ENCODE data around the gene TPCN2.

TPCN2 gene

GRCh38 chr11:69152733-69153421 is 104.1 kb downstream of the TPCN2 start:
- DNase-seq (ENCODE audit: low spot score): no peak

- no peak for DNase-seq (ENCODE audit: low spot score)
Measured at GRCh38 chr11:69153661-69154060, 104.9 kb downstream of the TPCN2 start.

- no peak for DNase-seq (ENCODE audit: low spot score)
Measured at GRCh38 chr11:69154211-69154913, 105.6 kb downstream of the TPCN2 start.

DNA sequence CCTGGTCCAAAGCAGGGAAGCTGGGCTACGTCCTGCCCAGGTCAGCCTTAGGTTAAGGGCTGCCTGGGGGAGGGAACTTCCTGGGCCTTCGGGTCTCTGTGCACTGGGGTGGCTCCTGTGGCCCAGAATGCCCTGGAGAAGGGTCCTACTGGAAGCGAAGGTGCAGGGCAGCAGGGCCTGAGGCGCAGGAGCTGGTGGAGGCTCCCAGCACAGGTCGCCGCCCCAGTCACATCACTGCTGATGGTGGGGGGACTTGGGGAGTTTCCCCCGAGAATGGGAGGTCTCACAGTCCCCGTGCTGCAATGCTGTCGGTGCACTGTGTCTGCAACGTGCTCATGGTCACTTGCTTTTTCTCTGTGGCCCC is 106.2 kb downstream of the TPCN2 start:
- DNase-seq (ENCODE audit: low spot score): no peak

GRCh38 chr11:69155302-69156234 is 106.8 kb downstream of the TPCN2 start, which contains the start of gene SMIM38:
TSS of gene SMIM38 (plus strand) at chr11:69155935. CDS start at chr11:69157847, 1,912 bp downstream.
- DNase-seq (ENCODE audit: low spot score): no peak

DNA sequence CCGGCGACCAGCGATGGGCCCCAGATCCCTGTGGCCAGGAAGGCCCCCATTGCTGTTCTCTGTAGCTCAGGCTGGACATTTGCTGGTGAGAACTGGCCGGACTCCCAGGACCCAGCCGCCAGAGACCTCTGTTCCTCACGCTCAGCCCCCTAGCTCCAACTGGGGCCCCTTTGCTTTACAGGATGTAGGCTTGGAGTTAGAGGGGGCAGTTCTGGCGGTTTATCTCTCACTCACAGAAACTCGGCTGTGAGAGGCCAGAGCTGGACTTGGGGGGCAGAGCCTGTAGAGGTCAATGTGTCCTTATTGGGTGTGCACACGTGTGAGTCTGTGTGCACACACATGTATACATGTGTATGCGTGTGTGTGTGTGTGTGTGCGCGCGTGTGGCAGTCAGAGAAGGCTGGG is 107.5 kb downstream of the TPCN2 start:
- DNase-seq (ENCODE audit: low spot score): no peak

GRCh38 chr11:69156673-69157155 is 108.0 kb downstream of the TPCN2 start:
- DNase-seq (ENCODE audit: low spot score): no peak

DNA sequence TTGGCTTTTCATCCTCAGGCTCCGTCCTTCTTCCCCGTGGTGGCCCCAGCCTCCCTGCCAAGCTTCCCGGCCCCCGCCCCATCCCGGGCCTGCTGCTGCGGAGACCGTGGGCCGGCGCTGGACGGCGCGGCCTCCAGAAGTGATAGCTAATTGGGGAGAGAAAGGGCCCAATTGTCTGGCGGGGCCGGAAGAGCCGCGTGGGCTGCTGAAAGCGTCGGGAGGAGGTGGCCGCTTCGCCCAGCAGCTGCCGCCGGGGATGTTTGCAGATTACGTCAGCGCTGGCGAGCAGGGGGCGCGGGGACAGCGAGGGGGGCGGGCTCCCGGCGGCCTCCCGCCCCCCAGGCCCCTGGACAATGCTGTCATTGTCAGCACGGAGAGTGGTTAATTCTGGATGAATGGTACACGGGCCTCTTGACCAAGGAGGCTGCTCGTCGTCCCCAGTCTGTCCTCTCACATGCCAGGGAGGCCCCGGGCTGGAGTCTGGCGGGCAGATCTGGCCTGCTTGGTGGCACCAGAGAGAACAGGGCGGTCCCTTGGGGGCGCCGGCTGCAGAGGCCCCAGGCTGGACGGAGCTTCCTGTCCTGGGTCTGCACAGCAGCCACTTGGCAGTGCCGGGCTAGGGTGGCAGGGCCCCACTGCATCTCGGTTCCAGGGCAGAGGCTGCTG is 108.6 kb downstream of the TPCN2 start:
- DNase-seq (ENCODE audit: low spot score): no peak

DNA sequence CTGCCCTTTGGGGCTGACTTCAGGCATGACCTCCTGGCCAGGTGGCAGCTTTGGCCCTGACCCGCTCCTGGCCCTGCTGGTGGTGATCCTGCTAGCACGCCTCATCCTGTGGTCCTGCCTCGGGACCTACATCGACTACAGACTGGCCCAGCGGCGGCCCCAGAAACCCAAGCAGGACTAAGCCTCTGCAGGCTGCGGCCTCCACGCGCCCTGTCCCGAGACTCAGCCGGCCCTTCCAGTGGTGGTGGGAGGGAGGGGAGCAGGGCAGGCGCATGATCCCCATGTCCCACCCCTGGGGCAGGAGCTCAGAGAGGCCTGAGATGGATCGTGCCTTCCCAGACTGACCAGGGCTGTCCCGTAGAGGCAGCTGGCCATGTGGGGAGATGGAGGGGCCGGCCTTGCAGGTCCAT is 109.1 kb downstream of the TPCN2 start:
- no peak for DNase-seq (ENCODE audit: low spot score)

DNA sequence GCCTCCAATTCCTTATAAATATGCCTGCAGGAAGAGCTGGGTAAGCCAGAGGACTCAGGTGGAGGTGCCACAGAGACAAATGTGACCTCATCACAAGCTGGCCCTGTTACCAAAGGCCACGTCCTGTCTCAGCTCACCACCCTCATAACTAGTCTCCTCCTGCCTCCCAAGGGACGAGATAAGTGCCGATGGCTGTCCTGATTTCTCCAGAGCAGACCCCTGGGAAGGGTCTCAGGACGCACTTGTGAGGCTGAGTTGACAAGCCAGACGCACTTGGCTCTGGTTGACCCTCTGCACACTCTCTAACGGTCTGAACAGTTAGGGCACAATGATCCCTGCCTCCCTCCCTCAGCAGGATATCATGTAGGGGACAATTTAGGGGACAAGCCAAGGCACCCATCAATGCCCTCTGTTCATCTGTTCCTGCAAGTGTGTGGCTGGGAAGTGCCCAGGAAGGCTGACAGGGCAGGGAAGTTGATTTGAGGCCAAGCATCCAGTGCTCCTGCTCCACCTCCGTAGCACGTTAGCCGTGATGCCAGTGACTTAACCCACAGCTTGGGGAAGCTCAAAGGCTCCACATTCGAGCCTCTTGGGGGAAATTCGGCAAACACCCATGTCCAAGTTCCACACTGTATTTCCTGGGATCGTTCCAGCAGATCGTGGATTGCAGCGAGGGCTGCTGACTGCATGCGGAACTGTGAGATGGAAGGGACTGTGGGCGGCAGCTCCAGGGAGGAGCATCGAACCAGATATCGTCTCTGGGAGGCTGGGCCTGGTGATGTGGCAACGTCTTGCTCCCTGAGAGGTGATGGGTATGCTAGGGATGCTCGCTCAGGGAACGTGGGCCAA is 109.8 kb downstream of the TPCN2 start:
- no peak for DNase-seq (ENCODE audit: low spot score)

GRCh38 chr11:69159150-69159852 is 110.6 kb downstream of the TPCN2 start:
- DNase-seq (ENCODE audit: low spot score): no peak

DNA sequence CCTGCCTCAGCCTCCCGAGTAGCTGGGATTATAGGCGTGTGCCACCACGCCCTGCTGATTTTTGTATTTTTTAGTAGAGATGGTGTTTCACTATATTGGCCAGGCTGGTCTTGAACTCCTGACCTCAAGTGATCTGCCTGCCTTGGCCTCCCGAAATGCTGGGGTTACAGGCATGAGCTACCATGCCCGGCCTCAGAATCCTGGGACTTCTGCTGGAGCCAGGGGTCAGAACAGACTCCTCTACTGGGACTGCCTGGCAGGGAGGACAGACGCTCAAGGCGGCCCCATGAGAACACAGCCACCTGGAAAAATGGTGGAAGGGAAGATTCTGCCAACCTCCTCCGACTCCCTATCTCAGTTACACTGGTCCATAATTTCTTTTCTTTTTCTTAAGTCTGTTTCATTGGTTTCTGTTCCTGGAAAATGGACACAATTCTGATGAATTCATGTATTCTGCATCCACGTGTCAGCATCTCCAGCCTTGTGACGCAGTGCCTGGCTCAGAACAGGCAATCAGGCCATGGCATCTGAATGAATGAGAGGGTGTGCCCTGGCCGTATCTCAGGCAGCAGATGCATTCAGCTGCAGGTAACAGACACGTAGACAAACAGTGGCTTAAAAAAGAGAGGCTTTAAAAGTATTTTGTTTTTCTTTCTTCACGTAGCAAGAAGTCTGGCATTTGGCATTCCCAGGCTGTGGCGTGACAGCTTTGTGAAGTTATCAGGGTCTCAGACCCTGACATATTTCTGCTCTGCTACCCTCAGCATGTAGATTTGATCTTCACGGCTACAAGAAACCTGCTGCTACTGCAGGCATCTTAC is 111.8 kb downstream of the TPCN2 start:
- DNase-seq (ENCODE audit: low spot score): no peak

DNA sequence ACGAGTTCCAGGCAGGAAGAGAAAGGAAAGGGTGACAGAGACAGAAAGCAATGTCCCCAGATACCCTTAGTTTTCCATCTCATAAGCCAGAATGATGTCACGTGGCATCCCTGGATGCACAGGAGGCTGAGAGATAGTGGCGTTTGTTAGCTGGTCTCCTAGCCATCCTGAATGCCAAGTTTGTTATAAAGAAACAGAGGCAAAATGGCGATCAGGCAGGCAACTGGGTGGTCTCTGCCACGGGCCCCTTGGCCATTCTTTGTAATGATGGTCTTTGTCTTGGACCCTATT is 112.3 kb downstream of the TPCN2 start:
- DNase-seq (ENCODE audit: low spot score): no peak

- no peak for DNase-seq (ENCODE audit: low spot score)
Measured at GRCh38 chr11:69162505-69162904, 113.8 kb downstream of the TPCN2 start.

DNA sequence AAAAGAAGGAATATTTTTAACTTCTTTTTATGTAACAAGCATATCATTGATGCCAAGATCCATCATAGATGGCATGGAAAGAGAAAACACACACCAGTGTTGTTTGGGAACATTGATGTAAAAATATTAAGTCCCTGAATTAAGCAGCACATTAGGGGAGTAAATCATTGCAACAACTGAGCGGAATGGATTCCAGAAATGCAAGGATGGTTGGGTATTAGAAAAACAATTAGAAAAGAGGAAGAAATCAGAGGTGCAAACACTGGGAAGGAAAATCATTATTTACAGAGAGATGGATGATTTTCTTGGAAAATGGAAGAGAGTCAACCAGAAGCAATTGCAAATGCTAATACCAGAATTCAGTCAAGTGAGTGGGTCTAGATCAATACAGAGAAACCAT is 115.1 kb downstream of the TPCN2 start:
- DNase-seq (ENCODE audit: low spot score): no peak

- DNase-seq (ENCODE audit: low spot score): no peak
Measured at GRCh38 chr11:69164824-69165223, 116.1 kb downstream of the TPCN2 start.

DNA sequence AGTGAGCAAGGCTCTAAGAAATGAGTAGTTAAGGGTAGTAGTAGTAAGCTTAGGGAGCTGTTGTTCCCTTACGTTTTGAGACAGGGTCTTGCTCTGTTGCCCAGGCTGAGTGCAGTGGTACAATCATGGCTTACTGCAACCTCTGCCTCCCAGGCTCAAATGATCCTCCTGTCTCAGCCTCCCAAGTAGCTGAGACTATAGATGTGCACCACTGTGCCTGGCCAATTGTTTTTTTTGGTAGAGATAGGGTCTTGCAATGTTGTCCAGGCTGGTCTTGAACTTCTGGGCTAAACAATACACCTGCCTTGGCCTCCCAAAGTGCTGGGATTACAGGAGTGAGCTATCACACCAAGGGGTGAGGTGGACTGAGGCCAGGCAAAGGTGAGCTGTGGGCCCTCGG is 117.0 kb downstream of the TPCN2 start:
- DNase-seq (ENCODE audit: low spot score): no peak

GRCh38 chr11:69166218-69167115 is 117.7 kb downstream of the TPCN2 start:
- DNase-seq (ENCODE audit: low spot score): no peak
